HS-27A (cell line): Measurements from ENCODE around the gene SACS.

Experiments
- DNase-seq: peaks from one replicate; pipeline ENCODE4 v3.0.0-alpha.2; 2012; ENCODE audit warnings: low read depth, missing footprints

SACS gene

GRCh38 chr13:23367907-23368306 lies 65.6 kb downstream of the SACS start:
- DNase-seq, result no peak

- DNase-seq, result no peak
Measured at GRCh38 chr13:23365652-23366051, 67.8 kb downstream of the SACS start.

- no peak for DNase-seq
Measured at GRCh38 chr13:23359882-23360281, 73.6 kb downstream of the SACS start.

- no peak for DNase-seq
Measured at GRCh38 chr13:23357349-23357748, 76.2 kb downstream of the SACS start.

- DNase-seq, result no peak
Measured at GRCh38 chr13:23356368-23356767, 77.1 kb downstream of the SACS start.

GRCh38 chr13:23354520-23354919 lies 79.0 kb downstream of the SACS start:
- no peak for DNase-seq

- DNase-seq, result no peak
Measured at GRCh38 chr13:23352161-23352560, 81.3 kb downstream of the SACS start.

GRCh38 chr13:23350009-23350408 lies 83.5 kb downstream of the SACS start:
- no peak for DNase-seq

GRCh38 chr13:23349161-23349897 lies 84.2 kb downstream of the SACS start:
- DNase-seq, result no peak

GRCh38 chr13:23348262-23349127 lies 85.0 kb downstream of the SACS start:
- no peak for DNase-seq

- no peak for DNase-seq
Measured at GRCh38 chr13:23347601-23348000, 85.9 kb downstream of the SACS start.

- DNase-seq, result no peak
Measured at GRCh38 chr13:23344931-23345595, 88.4 kb downstream of the SACS start.

- no peak for DNase-seq
Measured at GRCh38 chr13:23339225-23339624, 94.3 kb downstream of the SACS start.

GRCh38 chr13:23330356-23330755 lies 103.1 kb downstream of the SACS start:
- no peak for DNase-seq

GRCh38 chr13:23325191-23325590 lies 108.3 kb downstream of the SACS start:
- DNase-seq, result no peak

GRCh38 chr13:23323946-23324709 lies 109.4 kb downstream of the SACS start:
- no peak for DNase-seq

GRCh38 chr13:23322353-23323336 lies 110.9 kb downstream of the SACS start:
- DNase-seq, result no peak

GRCh38 chr13:23321535-23322241 lies 111.8 kb downstream of the SACS start:
- DNase-seq, result peak; percentile 80

GRCh38 chr13:23320926-23321534 lies 112.5 kb downstream of the SACS start:
- DNase-seq, result no peak

GRCh38 chr13:23319883-23320224 lies 113.6 kb downstream of the SACS start:
- no peak for DNase-seq
